ENCODE measurements around the gene EEF2KMT.
"Not testable (repeated sequence)": the region's sequence is repeated elsewhere in the genome, so short reads cannot be mapped to it uniquely, and the experiment has no call there.

Gene EEF2KMT

GRCh38 chr16:5093746-5094145, 3.8 kb downstream of the EEF2KMT start:
- not testable (repeated sequence) for DNase-seq

GRCh38 chr16:5093081-5093480, 4.5 kb downstream of the EEF2KMT start:
- DNase-seq: not testable (repeated sequence)

- DNase-seq: not testable (repeated sequence)
These were observed 7.0 kb downstream of the EEF2KMT start for GRCh38 chr16:5090592-5090991.

- not testable (repeated sequence) for DNase-seq
These were observed 7.6 kb downstream of the EEF2KMT start for GRCh38 chr16:5089911-5090555.

- DNase-seq: not testable (repeated sequence)
These were observed 8.7 kb downstream of the EEF2KMT start for GRCh38 chr16:5088936-5089335.

GRCh38 chr16:5088086-5088790, 9.4 kb downstream of the EEF2KMT start:
- DNase-seq: not testable (repeated sequence)

- DNase-seq: not testable (repeated sequence)
These were observed 11.9 kb downstream of the EEF2KMT start for GRCh38 chr16:5085716-5086115.

GRCh38 chr16:5084802-5085201, 12.8 kb downstream of the EEF2KMT start:
- not testable (repeated sequence) for DNase-seq

GRCh38 chr16:5084099-5084731, 13.4 kb downstream of the EEF2KMT start:
- not testable (repeated sequence) for DNase-seq

GRCh38 chr16:5083646-5084045, 13.9 kb downstream of the EEF2KMT start:
- DNase-seq: not testable (repeated sequence)

- not testable (repeated sequence) for DNase-seq
These were observed 16.6 kb downstream of the EEF2KMT start for GRCh38 chr16:5080996-5081395.

- DNase-seq: not testable (repeated sequence)
These were observed 17.1 kb downstream of the EEF2KMT start for GRCh38 chr16:5080461-5080860.

- no peak for DNase-seq
These were observed 19.0 kb downstream of the EEF2KMT start for GRCh38 chr16:5078626-5079025.

- DNase-seq: no peak
These were observed 20.3 kb downstream of the EEF2KMT start for GRCh38 chr16:5077304-5077703.

- DNase-seq: no peak
These were observed 22.0 kb downstream of the EEF2KMT start for GRCh38 chr16:5075637-5076036.

- DNase-seq: not testable (repeated sequence)
These were observed 23.8 kb downstream of the EEF2KMT start for GRCh38 chr16:5073771-5074170.

- DNase-seq: no peak
These were observed 24.3 kb downstream of the EEF2KMT start for GRCh38 chr16:5073279-5073629.

- no peak for DNase-seq
These were observed 25.0 kb downstream of the EEF2KMT start for GRCh38 chr16:5072334-5073278.

GRCh38 chr16:5071681-5072333, 25.8 kb downstream of the EEF2KMT start, which contains the start of gene ALG1:
ALG1 (plus strand) TSS chr16:5071843; CDS start chr16:5071850, 7 bp downstream.
- DNase-seq: peak; percentile 63

- no peak for DNase-seq
These were observed 26.3 kb downstream of the EEF2KMT start for GRCh38 chr16:5071341-5071680.

- DNase-seq: no peak
These were observed 27.0 kb downstream of the EEF2KMT start for GRCh38 chr16:5070431-5071186.

GRCh38 chr16:5069854-5070253, 27.7 kb downstream of the EEF2KMT start:
- DNase-seq: no peak
